NK-92 (cell line): ENCODE results near the gene GASK1A.
"Not testable (repeated sequence)": the region's sequence is repeated elsewhere in the genome, so short reads cannot be mapped to it uniquely, and the experiment has no call there.

Experiments used
- DNase-seq: peaks from one replicate; lab custom pipeline; 2025; ENCODE audit not compliant: unreplicated experiment; lab: John Stamatoyannopoulos, UW

Gene GASK1A

DNA sequence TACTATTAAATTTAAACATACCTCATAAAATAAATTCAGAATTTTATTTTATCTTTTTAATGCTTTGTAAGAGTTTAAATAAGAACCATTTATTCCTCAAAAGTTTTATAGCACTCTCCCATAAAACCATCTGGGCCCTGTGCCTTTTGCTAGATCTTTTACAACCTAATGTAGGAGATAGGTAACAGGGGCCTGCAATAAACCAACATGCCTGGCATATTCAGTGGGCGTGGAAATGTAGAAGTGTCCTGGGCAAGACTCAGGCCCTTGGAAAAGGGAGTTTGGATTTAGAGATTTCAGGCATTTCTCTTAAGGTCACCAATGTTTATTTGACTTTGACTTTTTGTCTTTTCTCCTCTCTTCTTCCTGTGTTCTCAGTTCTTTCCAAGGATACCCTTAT, 80.3 kb downstream of the GASK1A start:
- no peak for DNase-seq

DNA sequence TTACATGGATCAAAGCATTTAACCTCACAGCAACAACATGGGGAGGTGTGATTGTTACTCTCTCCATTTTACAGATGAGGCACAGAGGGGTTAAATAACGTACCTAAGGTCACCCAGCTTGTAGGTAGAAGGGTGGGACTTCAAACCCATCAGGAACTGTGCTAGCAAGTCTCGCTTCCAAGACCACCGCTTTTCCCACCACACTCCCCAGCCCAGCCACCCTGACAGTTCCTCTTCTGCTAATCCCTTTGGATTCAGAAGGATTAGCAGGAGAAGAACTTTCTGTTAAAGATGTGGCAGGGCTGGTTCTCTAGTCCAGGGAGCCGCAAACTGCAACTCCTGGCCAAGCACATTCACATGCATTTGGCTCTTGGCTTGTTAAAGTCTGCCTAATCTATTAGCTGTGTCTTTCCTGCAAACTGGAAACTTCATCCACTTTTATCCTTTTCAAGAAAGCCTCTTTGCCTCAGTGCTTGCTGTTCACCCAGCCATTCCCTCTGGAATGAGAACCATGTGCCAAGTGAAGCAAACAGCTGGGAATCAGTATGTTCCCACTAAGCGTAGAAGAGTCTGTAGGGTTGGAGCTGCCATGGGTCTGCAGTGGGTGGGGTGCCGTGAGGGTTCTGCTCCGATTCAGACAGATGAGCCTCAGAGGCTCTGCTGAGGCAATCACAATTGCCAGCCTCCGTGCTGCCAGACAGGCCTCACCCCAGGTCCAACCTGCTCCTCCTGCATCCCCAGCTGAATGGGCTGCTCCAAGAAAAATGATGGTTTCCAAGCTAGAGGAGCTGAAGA, 82.2 kb downstream of the GASK1A start:
- DNase-seq: no peak

DNA sequence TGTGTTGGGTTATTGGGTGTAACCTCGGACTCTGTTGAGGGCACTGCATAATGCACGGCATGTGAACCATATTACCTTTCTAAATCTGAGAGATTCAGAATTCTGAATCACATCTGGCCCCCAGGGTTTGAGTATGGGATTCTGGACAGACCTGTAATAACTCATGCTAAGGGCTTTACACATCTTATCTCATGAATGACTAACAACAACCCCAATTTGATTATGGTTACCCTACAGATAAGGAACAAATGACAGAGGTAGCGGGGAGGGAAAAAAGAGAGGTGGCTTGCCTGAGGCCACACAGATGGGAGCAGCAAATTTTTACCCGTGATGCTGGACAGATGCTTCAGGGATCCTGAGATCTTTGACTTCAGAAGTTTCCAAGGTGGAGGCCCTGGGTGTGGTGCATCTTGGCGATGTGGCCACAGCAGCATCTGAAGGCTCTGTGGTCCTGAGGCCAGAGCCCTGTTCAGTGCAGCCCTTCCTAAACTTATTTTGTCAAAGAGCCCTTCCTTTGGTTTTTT, 83.0 kb downstream of the GASK1A start:
- DNase-seq: no peak

DNA sequence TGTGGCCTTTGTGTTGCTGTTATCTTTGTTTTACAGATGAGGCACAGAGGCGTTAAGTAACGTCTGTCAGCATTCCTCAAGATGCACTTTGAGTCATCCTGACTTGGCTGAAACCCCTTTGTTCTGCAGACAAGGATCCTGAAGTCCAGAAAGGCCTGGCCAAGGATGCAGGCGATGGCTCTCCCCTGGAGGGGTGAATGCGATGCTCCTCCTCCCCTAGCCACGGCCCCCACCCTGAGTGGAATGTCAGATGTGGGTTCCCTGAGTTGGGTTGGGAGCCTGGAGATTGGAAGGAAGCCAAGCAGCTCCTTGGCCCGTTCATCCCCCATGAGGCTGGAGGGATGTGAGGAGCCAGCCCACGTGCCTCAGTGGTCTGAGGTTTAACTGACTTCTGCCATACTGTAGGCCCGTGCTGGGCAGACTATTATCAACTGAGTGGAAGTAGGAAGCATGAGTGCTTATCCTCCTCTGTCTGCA, 83.5 kb downstream of the GASK1A start:
- no peak for DNase-seq

DNA sequence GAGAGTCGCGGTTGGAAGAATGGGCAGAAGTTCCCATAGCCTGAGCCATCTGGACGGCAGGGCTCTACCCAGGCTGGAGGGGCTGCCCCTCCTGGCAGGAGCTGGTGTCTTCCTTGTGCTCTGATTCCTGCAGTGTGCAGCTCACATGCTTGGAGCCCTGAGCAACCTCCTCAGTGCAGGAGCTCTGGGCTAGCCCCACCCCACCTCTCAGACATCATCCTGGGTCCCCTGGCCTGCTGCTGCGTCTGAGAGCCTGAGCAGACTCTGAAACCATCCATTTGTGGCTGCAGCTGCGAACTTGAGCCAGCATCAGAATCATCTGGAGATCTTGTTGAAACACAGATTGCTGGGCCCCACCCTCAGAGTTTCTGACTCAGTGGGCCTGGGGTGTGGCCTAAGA, 84.0 kb downstream of the GASK1A start:
- DNase-seq: no peak

DNA sequence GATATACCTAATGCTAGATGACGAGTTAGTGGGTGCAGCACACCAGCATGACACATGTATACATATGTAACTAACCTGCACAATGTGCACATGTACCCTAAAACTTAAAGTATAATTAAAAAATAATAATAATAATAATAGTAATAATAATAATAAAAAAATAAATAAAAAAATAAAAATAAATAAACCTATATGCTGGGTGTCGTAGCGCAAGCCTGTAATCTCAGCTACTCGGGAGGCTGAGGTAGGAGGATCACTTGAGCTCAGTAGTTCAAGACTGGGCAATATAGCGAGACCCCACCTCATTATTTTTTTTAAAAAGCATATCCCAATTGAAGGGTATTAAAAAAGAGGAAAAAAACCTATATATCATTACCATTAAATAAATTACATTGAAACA, 91.6 kb downstream of the GASK1A start:
- DNase-seq: not testable (repeated sequence)

- no peak for DNase-seq
These were observed 92.3 kb downstream of the GASK1A start for GRCh38 chr3:43071313-43071893.

GRCh38 chr3:43072361-43072760, 93.2 kb downstream of the GASK1A start:
- DNase-seq: no peak

- no peak for DNase-seq
These were observed 94.2 kb downstream of the GASK1A start for GRCh38 chr3:43073116-43073835.

- no peak for DNase-seq
These were observed 94.7 kb downstream of the GASK1A start for GRCh38 chr3:43073836-43074220.

GRCh38 chr3:43074482-43074881, 95.4 kb downstream of the GASK1A start:
- DNase-seq: no peak

DNA sequence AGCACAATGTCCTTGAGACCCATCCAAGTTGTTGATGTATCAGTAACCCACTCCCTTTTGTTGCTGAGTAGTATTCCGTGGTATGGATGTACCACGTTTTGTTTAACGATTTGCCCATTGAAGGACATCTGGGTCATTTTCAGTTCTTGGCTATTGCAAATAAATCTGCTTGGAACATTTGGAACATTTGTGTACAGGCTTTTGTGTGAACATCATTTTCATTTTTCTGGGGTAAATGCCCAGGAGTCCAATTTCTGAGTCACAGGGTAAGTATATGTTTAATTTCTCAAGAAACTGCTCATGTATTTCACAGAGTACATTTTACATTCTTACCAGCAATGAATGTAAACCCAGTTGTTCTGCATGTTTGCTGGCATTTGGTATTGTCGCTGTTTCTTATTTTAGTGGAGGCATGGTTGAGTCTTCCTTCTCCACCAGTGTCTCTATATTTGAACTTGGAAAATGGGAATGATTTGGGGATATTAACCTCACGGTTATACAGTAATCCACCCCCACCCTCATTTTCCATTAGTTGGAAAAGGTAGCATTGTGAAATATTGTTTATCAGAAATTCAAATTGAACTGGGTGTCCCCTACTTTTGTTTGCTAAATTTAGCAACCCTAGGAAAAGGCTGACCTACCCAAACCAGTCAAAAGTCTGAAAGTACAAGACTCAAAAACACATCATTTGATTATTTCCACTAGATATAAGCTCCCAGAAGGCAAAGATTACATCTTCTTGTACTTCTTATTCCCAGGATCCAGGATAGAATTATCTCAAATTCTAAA, 96.0 kb downstream of the GASK1A start:
- no peak for DNase-seq

DNA sequence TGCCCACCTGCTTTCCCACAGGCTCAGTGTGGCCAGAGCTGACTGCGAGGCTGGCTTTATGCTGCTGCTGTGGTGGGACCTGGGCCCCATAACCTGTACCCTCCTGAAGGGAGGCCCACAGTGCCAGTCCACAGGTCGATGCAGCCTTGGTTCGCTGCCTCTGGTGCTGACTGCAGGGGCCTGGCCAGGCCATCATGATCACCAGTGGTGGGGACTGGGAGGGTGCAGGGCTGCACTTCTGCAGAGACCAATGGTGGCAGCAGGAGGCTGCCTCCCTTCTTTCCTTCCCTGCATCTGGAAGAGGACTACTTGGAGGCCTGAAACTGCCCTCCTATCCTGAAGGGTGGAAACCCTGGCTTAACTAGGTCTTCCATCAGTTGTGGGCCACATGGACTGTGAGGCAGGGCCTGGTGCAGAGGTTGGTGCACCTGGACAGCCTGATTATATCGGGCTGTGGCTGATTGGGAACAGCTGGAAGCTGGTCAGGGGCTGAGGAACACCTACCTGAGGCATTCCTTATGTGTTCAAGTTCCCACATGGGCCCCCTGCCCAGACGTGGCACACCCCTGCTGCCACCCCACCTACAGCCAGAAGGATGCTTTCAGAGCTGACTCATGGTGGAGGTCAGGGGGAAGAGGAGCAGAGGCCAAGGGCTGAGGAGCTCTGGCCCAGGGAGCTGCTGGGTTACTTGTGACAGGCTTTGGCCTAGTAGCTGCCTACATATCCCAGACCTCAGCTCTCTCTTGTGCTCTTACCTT, 97.0 kb downstream of the GASK1A start:
- no peak for DNase-seq

DNA sequence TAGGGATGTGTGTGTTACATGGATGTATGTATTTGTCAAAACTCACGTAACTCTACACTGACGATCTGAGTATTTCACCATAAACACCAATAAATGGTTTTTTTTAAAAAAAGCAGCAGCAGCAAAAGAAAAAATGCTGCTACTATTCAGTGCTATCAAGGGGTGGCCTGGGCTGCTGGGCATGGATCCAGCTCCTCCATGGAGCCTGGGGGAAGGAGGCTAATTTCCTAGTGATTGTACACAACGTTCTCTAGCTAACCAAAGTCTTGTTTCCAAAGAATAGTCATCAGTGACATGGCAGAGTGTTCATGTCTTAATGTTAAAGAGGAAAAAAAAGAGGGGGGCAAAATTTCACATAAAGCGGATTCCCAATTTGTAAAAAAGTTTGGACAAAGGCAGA, 97.7 kb downstream of the GASK1A start:
- DNase-seq: no peak

DNA sequence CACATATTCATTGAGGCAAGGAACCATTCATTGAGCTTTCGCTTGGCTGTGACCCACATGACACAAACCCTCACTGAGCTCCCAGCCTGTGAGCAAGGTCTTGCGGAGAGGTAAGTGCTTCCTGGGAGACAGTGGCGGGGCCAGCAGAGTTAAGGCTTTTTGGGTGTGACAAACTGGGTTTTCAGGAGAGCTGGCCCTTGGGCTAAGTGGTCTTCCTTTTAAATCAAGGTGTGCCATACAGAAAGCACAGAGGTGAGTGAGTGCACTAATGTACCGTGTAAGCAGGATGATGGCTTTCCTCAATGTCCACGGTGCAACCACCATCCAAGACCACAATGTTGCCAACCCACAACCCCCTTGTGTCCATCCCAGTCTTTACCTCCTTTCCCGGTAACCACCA, 98.2 kb downstream of the GASK1A start:
- DNase-seq: no peak

- DNase-seq: no peak
These were observed 98.6 kb downstream of the GASK1A start for GRCh38 chr3:43077707-43078106.

DNA sequence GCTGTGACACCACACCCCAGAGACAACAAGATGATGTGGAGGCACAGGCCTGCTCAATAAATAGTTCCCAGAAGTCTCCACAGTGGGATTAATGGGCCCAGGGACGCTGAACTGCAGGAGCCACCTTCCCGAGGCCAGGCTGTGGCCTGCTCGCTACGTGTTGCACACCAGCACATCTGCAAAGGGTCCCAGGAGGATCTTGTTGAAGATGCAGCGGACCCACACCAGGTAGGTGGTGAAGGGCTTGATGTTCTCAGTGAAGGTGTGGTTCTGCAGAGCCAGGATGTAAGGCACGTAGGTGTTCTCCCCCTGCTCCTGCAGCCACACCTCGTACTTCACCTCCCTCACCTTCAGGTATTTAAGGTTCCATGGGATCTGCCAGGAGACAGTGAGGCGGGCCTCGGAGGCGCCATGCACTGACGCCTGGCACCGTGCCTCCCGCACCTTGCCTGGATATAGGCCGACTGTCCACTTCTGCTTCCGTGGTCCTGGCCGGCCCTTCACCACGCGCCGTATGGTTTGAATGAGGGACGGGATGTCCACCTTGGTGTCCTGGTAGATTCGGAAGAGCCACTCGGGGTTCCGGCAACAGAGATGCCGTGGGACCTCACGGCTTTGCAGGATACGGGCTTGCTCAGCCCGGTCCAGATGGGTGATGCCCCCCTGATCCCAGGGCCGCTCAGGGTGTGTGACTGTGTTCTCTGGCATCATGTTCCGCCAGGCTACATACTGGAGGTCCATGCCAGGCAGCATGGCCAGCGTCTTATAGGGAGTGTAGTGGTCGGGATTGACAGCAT, 100.6 kb downstream of the GASK1A start:
- DNase-seq: no peak

GRCh38 chr3:43080726-43081568, 101.8 kb downstream of the GASK1A start:
- DNase-seq: no peak

DNA sequence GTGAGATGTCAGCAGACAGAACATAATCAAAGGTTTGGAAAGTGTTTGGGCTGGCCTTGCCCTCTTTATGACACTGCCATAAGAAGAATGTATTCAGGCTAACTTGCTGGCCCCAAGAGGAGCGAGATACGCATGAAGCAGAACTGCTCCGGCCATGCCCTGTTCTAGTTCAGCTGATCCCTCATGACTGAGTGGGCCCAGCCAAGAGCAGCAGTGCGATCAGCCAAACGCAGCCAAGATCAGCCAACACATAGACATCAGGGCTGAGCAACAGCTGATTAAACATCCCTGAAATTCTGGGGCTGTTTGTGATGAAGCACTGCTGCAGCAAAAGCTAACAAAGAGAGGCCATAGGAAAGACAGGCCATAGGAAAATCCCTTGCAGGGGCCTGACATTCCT, 102.7 kb downstream of the GASK1A start:
- DNase-seq: no peak
